ENCODE data around the gene PEPD.

PEPD gene

GRCh38 chr19:33437821-33438671 lies 83.5 kb downstream of the PEPD start:
- Histone ChIP-seq H2AFZ (ENCODE audit: low read depth) (no peak overlapping the region), H3K9ac (no peak overlapping the region), H3K4me3 (IDR thresholded peaks at IDR 0.05; ENCODE audit: insufficient read depth, low read depth, low read length) (no peak overlapping the region), H3K36me3 (ENCODE audit: insufficient read depth) (no peaks in the 10 kb centered on the region), H3K4me2 (no peak overlapping the region), H3K27ac (no peak overlapping the region), H3K27me3 (ENCODE audit: insufficient read depth, low read depth) (no peaks in the 10 kb centered on the region), H3K4me1 (ENCODE audit: low read depth, poor library complexity, severe bottlenecking) (no peaks in the 10 kb centered on the region), H4K20me1 (ENCODE audit: insufficient read depth) (no peaks in the 10 kb centered on the region), H3K79me2 (ENCODE audit: insufficient read depth, low read depth) (no peaks in the 10 kb centered on the region)
- TF ChIP-seq, protein P1, sequence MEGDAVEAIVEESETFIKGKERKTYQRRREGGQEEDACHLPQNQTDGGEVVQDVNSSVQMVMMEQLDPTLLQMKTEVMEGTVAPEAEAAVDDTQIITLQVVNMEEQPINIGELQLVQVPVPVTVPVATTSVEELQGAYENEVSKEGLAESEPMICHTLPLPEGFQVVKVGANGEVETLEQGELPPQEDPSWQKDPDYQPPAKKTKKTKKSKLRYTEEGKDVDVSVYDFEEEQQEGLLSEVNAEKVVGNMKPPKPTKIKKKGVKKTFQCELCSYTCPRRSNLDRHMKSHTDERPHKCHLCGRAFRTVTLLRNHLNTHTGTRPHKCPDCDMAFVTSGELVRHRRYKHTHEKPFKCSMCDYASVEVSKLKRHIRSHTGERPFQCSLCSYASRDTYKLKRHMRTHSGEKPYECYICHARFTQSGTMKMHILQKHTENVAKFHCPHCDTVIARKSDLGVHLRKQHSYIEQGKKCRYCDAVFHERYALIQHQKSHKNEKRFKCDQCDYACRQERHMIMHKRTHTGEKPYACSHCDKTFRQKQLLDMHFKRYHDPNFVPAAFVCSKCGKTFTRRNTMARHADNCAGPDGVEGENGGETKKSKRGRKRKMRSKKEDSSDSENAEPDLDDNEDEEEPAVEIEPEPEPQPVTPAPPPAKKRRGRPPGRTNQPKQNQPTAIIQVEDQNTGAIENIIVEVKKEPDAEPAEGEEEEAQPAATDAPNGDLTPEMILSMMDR (conservative IDR thresholded peaks at IDR 0.05; ENCODE audit: low read depth, low read length): no peak

- H3K27ac ChIP-seq: no peak overlapping the region
These were observed 84.2 kb downstream of the PEPD start for GRCh38 chr19:33437393-33437820.

DNA sequence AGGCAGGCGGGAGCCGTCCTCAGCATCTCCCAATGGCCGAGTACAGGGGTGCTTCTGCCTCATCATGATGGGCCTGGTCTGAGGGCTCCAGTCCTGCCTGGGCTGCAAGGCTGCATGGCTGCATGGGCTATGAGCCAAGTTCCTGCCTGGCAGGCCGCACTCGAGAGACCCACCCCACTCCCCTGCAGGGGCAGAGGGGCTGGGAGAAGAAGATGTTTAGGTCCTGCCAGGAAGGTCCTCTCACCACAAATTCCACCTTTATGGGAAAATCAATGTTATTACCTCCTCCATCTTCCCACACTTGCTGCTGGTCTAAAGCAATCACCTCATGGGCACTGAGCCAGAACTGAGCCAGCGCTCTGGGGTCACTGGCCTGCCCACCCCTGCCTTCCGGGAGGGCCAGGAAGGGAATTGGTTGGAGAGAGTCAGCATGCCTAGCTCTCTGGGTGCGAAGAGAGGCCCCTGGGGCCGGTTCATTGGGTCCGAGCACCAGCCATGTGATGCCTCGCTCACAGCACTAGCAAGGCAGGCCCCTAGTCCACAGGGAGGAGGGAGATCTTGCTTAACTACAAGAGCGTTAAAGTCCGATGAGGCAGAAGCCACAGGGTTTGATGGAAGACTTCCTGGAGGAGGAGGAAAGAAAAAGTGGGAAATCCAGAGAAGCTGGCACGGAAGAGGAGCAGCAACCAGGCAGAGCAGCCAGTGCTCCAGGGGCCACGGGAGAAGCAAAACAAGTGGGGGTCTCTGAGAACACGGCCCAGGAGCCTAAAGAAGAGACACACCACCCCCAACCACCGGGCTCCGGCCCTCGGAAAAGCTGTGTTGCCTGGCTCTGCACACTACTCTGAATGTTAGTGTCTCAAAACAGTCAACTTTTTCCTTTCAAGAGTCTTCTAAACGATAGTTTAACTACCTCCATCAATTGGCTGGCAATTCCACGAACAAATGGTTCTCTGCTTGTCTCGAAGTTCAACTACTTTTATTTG lies 84.9 kb downstream of the PEPD start:
- no peak overlapping the region for H3K27ac ChIP-seq

More at GRCh38 chr19:33437393-33437820, 84.2 kb downstream of the PEPD start:
- Histone ChIP-seq H3K4me3 (IDR thresholded peaks at IDR 0.05; ENCODE audit: insufficient read depth, low read depth, low read length) (no peak overlapping the region), H4K20me1 (ENCODE audit: insufficient read depth) (no peaks in the 10 kb centered on the region), H2AFZ (ENCODE audit: low read depth) (no peak overlapping the region), H3K79me2 (ENCODE audit: insufficient read depth, low read depth) (no peaks in the 10 kb centered on the region), H3K9ac (no peak overlapping the region), H3K4me1 (ENCODE audit: low read depth, poor library complexity, severe bottlenecking) (no peaks in the 10 kb centered on the region), H3K4me2 (no peak overlapping the region), H3K36me3 (ENCODE audit: insufficient read depth) (no peaks in the 10 kb centered on the region), H3K27me3 (ENCODE audit: insufficient read depth, low read depth) (no peaks in the 10 kb centered on the region)
- TF ChIP-seq, protein P1 (conservative IDR thresholded peaks at IDR 0.05; ENCODE audit: low read depth, low read length): no peak

More for the DNA sequence above, 84.9 kb downstream of the PEPD start:
- no peak overlapping the region for H3K4me3 ChIP-seq (IDR thresholded peaks at IDR 0.05; ENCODE audit: insufficient read depth, low read depth, low read length)
- no peaks in the 10 kb centered on the region for H3K27me3 ChIP-seq (ENCODE audit: insufficient read depth, low read depth)
- H3K4me1 ChIP-seq (ENCODE audit: low read depth, poor library complexity, severe bottlenecking): no peaks in the 10 kb centered on the region
- TF ChIP-seq, protein P1 (conservative IDR thresholded peaks at IDR 0.05; ENCODE audit: low read depth, low read length): no peak
- no peaks in the 10 kb centered on the region for H3K36me3 ChIP-seq (ENCODE audit: insufficient read depth)
- no peaks in the 10 kb centered on the region for H3K79me2 ChIP-seq (ENCODE audit: insufficient read depth, low read depth)
- H3K9ac ChIP-seq: no peak overlapping the region
- H4K20me1 ChIP-seq (ENCODE audit: insufficient read depth): no peaks in the 10 kb centered on the region
- H3K4me2 ChIP-seq: no peak overlapping the region
- no peak overlapping the region for H2AFZ ChIP-seq (ENCODE audit: low read depth)
